RWPE2 (cell line): ENCODE measurements around the gene PIPOX.

ENCODE experiments used
- ATAC-seq: fragments of 200-7000 bp; cut with Tn5 transposase; 3 replicates; pipeline ENCODE4 v1.9.1; 2021; ENCODE audit warnings: low read depth
- DNase-seq: peaks from one replicate; pipeline ENCODE4 v3.0.0-alpha.2; 2020; ENCODE audit warnings: low spot score
- H3K27ac ChIP-seq: fragments of 450-650 bp; 2 replicates; pipeline ENCODE4 v1.5.1; 2017; ENCODE audit warnings: mild to moderate bottlenecking; ENCODE audit not compliant: poor library complexity, severe bottlenecking
- H3K27me3 ChIP-seq: fragments of 250-450 bp; sonication (Bioruptor Pico); 2 replicates; pipeline ENCODE4 v1.5.1; 2021; ENCODE audit warnings: mild to moderate bottlenecking, moderate library complexity; ENCODE audit not compliant: insufficient read depth, poor library complexity, severe bottlenecking
- H3K36me3 ChIP-seq: fragments of 250-450 bp; sonication (Bioruptor Pico); 2 replicates; pipeline ENCODE4 v1.5.1; 2020; ENCODE audit warnings: low read depth, mild to moderate bottlenecking, moderate library complexity
- H3K4me1 ChIP-seq: fragments of 250-450 bp; sonication (Bioruptor Pico); 2 replicates; pipeline ENCODE4 v1.5.1; 2021; ENCODE audit warnings: mild to moderate bottlenecking, moderate library complexity; ENCODE audit not compliant: insufficient read depth, poor library complexity, severe bottlenecking
- H3K4me3 ChIP-seq: fragments of 250-450 bp; sonication (Bioruptor Pico); 2 replicates; pipeline ENCODE4 v1.5.1; 2021; ENCODE audit warnings: mild to moderate bottlenecking, moderate library complexity; ENCODE audit not compliant: severe bottlenecking
- H3K9me3 ChIP-seq: fragments of 250-450 bp; sonication (Bioruptor Pico); 2 replicates; pipeline ENCODE4 v1.5.1; 2021; ENCODE audit warnings: mild to moderate bottlenecking, moderate library complexity; ENCODE audit not compliant: severe bottlenecking
- CTCF ChIP-seq: fragments of 450-650 bp; IDR thresholded peaks from one replicate; pipeline ENCODE4 v1.5.1; 2017; ENCODE audit warnings: mild to moderate bottlenecking, moderate library complexity; ENCODE audit not compliant: poor library complexity, severe bottlenecking

The PIPOX gene

GRCh38 chr17:29079433-29079832, 36.5 kb downstream of the PIPOX start:
- Histone ChIP-seq H3K4me3 (no peak overlapping the region), H3K27ac (no peak overlapping the region), H3K4me1 (no peaks in the 10 kb centered on the region), H3K27me3 (no peaks in the 10 kb centered on the region), H3K36me3 (peaks cover 10% of the 10 kb centered on the region), H3K9me3 (no peaks in the 10 kb centered on the region)
- no peak for TF ChIP-seq CTCF
- ATAC-seq (no peak), DNase-seq (no peak)

GRCh38 chr17:29079887-29080286, 36.9 kb downstream of the PIPOX start:
- no peak overlapping the region for H3K4me3 ChIP-seq
- TF ChIP-seq CTCF = no peak
- DNase-seq (no peak), ATAC-seq (no peak)
- no peak overlapping the region for H3K27ac ChIP-seq
- H3K9me3 ChIP-seq = no peaks in the 10 kb centered on the region
- H3K36me3 ChIP-seq = peaks cover 10% of the 10 kb centered on the region
- H3K27me3 ChIP-seq = no peaks in the 10 kb centered on the region
- H3K4me1 ChIP-seq = no peaks in the 10 kb centered on the region

GRCh38 chr17:29080323-29080722, 37.4 kb downstream of the PIPOX start:
- Histone ChIP-seq H3K27ac (no peak overlapping the region), H3K27me3 (no peaks in the 10 kb centered on the region), H3K4me1 (no peaks in the 10 kb centered on the region), H3K4me3 (no peak overlapping the region), H3K9me3 (no peaks in the 10 kb centered on the region), H3K36me3 (peaks cover 10% of the 10 kb centered on the region)
- TF ChIP-seq CTCF = no peak
- no peak for ATAC-seq
- DNase-seq = no peak

- DNase-seq = no peak
- no peaks in the 10 kb centered on the region for H3K4me1 ChIP-seq
- TF ChIP-seq CTCF = no peak
- H3K9me3 ChIP-seq = no peaks in the 10 kb centered on the region
- H3K27ac ChIP-seq = no peak overlapping the region
- H3K4me3 ChIP-seq = no peak overlapping the region
- peaks cover 16% of the 10 kb centered on the region for H3K36me3 ChIP-seq
- H3K27me3 ChIP-seq = no peaks in the 10 kb centered on the region
- no peak for ATAC-seq
These were observed 38.0 kb downstream of the PIPOX start for GRCh38 chr17:29080965-29081364.

- DNase-seq (no peak), ATAC-seq (no peak)
- Histone ChIP-seq H3K27me3 (no peaks in the 10 kb centered on the region), H3K9me3 (no peaks in the 10 kb centered on the region), H3K4me1 (no peaks in the 10 kb centered on the region), H3K4me3 (no peak overlapping the region), H3K27ac (no peak overlapping the region), H3K36me3 (peaks cover 25% of the 10 kb centered on the region)
- no peak for TF ChIP-seq CTCF
These were observed 41.7 kb downstream of the PIPOX start for GRCh38 chr17:29084541-29085146.
